Sigmoid colon (tissue), 7 donors: Measurements from ENCODE around the gene ZNF71. TPM values are rescaled to one million over a fixed set of nuclear protein-coding genes. Genes with fewer than 3 reads are reported as not detected.

Source experiments
- DNase-seq: peaks from one replicate; pipeline ENCODE4 v3.0.0-alpha.2; 2019
- H3K27ac ChIP-seq, 4 donors: fragments of 200-600 bp; sonication (generic); one replicate each; pipeline ENCODE4 v1.5.1; 2016 to 2019; ENCODE audit warnings: mild to moderate bottlenecking in 1 of 4
- H3K27me3 ChIP-seq, 3 donors: fragments of 200-600 bp; sonication (generic); one replicate each; pipeline ENCODE4 v1.5.1; 2019; ENCODE audit warnings: mild to moderate bottlenecking in 1 of 3
- H3K36me3 ChIP-seq, 4 donors: fragments of 200-600 bp; sonication (generic); one replicate each; pipeline ENCODE4 v1.5.1; 2016 to 2019
- H3K4me1 ChIP-seq, 4 donors: fragments of 200-600 bp; sonication (generic); one replicate each; pipeline ENCODE4 v1.5.1; 2017 to 2019
- H3K4me3 ChIP-seq, 4 donors: fragments of 200-600 bp; sonication (generic); one replicate each; pipeline ENCODE4 v1.5.1; 2017 to 2019; ENCODE audit warnings: mild to moderate bottlenecking in 2 of 4, moderate library complexity in 1 of 4
- H3K9me3 ChIP-seq, 4 donors: fragments of 200-600 bp in 3 of 4; sonication (generic) in 3 of 4; one replicate each; pipeline versions ENCODE4 v1.5.1 to v1.6.1; 2013 to 2019
- CTCF ChIP-seq, 4 experiments: fragments of 450-650 bp in 3 of 4; fragments of 200-600 bp in 1 of 4; IDR thresholded peaks; one replicate each; pipeline ENCODE4 v1.5.1; 2016 to 2019; ENCODE audit warnings: antibody characterized with exemption in 4 of 4, mild to moderate bottlenecking in 3 of 4, moderate library complexity in 2 of 4
- EP300 ChIP-seq, 4 donors: sonication (generic); formaldehyde crosslinking; IDR thresholded peaks; one replicate each; pipeline ENCODE4 v1.6.1; 2017; ENCODE audit warnings: antibody characterized with exemption in 4 of 4
- POLR2A ChIP-seq, 2 donors: fragments of 450-650 bp; IDR thresholded peaks; one replicate each; pipeline ENCODE4 v1.6.1; 2016; ENCODE audit warnings: antibody characterized with exemption in 2 of 2, mild to moderate bottlenecking in 2 of 2, moderate library complexity in 2 of 2
- POLR2AphosphoS5 ChIP-seq, 4 donors: sonication (generic); formaldehyde crosslinking; IDR thresholded peaks; one replicate each; pipeline ENCODE4 v1.6.1; 2017; ENCODE audit warnings: antibody characterized with exemption in 4 of 4
- WGBS, 2 donors: extraction: QIAGEN DNeasy Blood & Tissue Kit; methylation state at CpG; one replicate each; pipeline ENCODE4 v1.1.7; 2013; 5-methylcytosine and 5-hydroxymethylcytosine counted together
- intact Hi-C: fragments of 100-400 bp; cut with DNase I; formaldehyde crosslinking; loops from one replicate; pipeline ENCODE4 v1.15.1; 2023
- polyA plus RNA-seq, 3 donors: library from polyadenylated mRNA; stranded (reverse); fragments of 200-250 nt; gene quantifications; one replicate each; pipeline ENCODE4 v1.2.3, GENCODE V29; 2013
- total RNA-seq, 4 donors: library from RNA; depleted of rRNA; stranded (reverse); fragments of >200 nt; gene quantifications; one replicate each; pipeline ENCODE4 v1.1.0, GENCODE V29; 2016
- donor health status: healthy with polysubstance abuse.
- donor health status: Bipolar disorder and iron deficiency.
- donor health status: healthy.

ZNF71 gene
- total and polyA plus RNA-seq, 7 donors, result 0.60 to 18.0 (median 10.4) TPM

- Histone ChIP-seq H3K27ac (no peak within 1 kb of the TSS), H3K27me3 (peaks cover 9 to 34% (median 20%) of the 10 kb centered on the region in 3 donors), H3K36me3 (no peaks in the 10 kb centered on the region), H3K9me3 (peaks cover 0 to 21% (median 3%) of the 10 kb centered on the region in 4 donors), H3K4me3 (no peak within 1 kb of the TSS), H3K4me1 (no peaks in the 10 kb centered on the region)
- intact Hi-C loops, result no loop called here
- TF ChIP-seq CTCF (IDR thresholded peaks at IDR 0.05) (no peak), EP300 (IDR thresholded peaks at IDR 0.05) (no peak), POLR2AphosphoS5 (IDR thresholded peaks at IDR 0.05) (no peak), POLR2A (IDR thresholded peaks at IDR 0.05) (no peak)
- WGBS, 2 donors, result 16 to 46% methylated on average over 59 to 60 of the region's 60 CpGs
- DNase-seq, result no peak
Measured at GRCh38 chr19:56642711-56643459, 47.8 kb downstream of the ZNF71 start, which contains the start of gene SMIM17. SMIM17 (plus strand) TSS chr19:56643159; CDS start chr19:56645668, 2,509 bp downstream.

DNA sequence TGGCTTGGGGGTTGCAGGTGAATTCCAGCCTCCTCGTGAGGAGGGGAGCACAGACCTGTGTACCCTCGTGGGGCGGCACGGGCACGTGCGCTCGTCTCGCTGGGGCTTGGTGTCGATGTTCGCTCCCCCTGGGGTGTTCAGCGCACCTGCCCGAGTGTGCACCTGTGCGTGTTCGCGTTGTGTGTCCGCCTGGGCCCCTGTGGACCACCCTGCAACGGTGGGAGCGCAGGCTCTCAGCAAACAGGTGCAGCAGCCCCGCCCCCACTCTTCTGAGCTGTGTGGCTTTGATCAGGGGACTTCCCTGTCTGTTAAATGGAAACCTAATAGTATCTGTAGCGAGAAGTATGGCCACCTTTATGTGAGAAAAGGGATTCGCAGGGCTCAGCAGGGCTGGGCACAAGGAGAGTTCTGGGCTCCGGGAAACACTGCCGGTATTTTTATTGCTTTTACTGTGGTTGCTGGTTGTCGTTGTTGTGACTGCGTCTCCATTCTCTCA lies 48.4 kb downstream of the ZNF71 start:
- 16 to 43% methylated on average over 25 of the region's 25 CpGs for WGBS, 2 donors
- H3K36me3 ChIP-seq, result no peaks in the 10 kb centered on the region
- H3K4me1 ChIP-seq, result no peaks in the 10 kb centered on the region
- intact Hi-C loops, result no loop called here
- H3K9me3 ChIP-seq, result peaks cover 0 to 15% (median 3%) of the 10 kb centered on the region in 4 donors
- no peak overlapping the region for H3K27ac ChIP-seq
- H3K4me3 ChIP-seq, result no peak overlapping the region
- DNase-seq, result no peak
- no peak for TF ChIP-seq CTCF (IDR thresholded peaks at IDR 0.05)
- TF ChIP-seq EP300 (IDR thresholded peaks at IDR 0.05), result no peak
- TF ChIP-seq POLR2AphosphoS5 (IDR thresholded peaks at IDR 0.05), result no peak
- no peak for TF ChIP-seq POLR2A (IDR thresholded peaks at IDR 0.05)
- peaks cover 9 to 34% (median 20%) of the 10 kb centered on the region in 3 donors for H3K27me3 ChIP-seq

DNA sequence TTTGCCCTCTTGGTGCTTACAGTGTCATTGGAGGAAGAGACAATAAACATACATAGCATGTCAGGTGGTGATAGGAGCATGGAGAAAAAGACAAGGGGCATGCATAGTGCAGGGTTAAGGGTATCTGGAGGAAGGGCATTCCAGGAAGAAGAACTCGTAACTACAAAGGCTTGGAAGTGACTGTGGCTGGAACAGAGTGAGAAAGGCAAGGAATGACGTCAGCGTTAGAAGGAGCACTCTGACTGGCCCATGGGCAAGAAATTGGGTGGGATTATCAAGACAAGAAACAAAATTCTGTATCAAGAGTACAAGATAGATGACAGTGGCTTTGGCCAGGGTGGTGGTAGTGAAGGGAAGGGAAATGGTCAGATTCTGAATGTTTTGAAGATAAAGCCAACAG lies 59.0 kb downstream of the ZNF71 start:
- Histone ChIP-seq H3K9me3 (peaks cover 0 to 8% (median 1%) of the 10 kb centered on the region in 4 donors), H3K4me1 (no peaks in the 10 kb centered on the region), H3K36me3 (no peaks in the 10 kb centered on the region), H3K27me3 (no peaks in the 10 kb centered on the region), H3K4me3 (no peak overlapping the region), H3K27ac (no peak overlapping the region)
- no peak for TF ChIP-seq POLR2A (IDR thresholded peaks at IDR 0.05)
- no peak for TF ChIP-seq POLR2AphosphoS5 (IDR thresholded peaks at IDR 0.05)
- no peak for TF ChIP-seq CTCF (IDR thresholded peaks at IDR 0.05)
- no peak for TF ChIP-seq EP300 (IDR thresholded peaks at IDR 0.05)
- 69 to 79% methylated on average over 3 of the region's 3 CpGs for WGBS, 2 donors
- intact Hi-C loops, result no loop called here
- no peak for DNase-seq

- intact Hi-C loops, result no loop called here
- Histone ChIP-seq H3K36me3 (peaks cover 8 to 30% (median 13%) of the 10 kb centered on the region in 4 donors), H3K4me1 (peaks cover 0 to 8% (median 3%) of the 10 kb centered on the region in 4 donors), H3K4me3 (peak overlapping the region in 3 of 4 donors; percentile 11 to 31 (median 23)), H3K27ac (peak overlapping the region in 1 of 4 donors; percentile 10), H3K27me3 (no peaks in the 10 kb centered on the region), H3K9me3 (peaks cover 0 to 22% (median 0%) of the 10 kb centered on the region in 4 donors)
- TF ChIP-seq CTCF (IDR thresholded peaks at IDR 0.05) (peak in 2 of 4 experiments; percentile 9 to 33), EP300 (IDR thresholded peaks at IDR 0.05) (no peak), POLR2AphosphoS5 (IDR thresholded peaks at IDR 0.05) (no peak)
- WGBS, 2 donors, result 27 to 56% methylated on average over 32 of the region's 32 CpGs
- no peak for DNase-seq
Measured at GRCh38 chr19:56660381-56661107, 65.4 kb downstream of the ZNF71 start.
